ENCODE results near the gene SELP.
A peak's percentile ranks its signal among the peaks of the same experiment; 100 is the strongest.

Gene SELP

GRCh38 chr1:169595764-169596711 lies 33.9 kb downstream of the SELP start:
- CTCF ChIA-PET: interaction anchor here (0.6 to 1.9 kb wide), 5 partner anchors 10 to 213 kb away, joined by 3 to 10 read pairs (median 5); partner anchors contain the start of gene F5
- POLR2A ChIA-PET: no interaction called here
- Histone ChIP-seq H3K4me1 (ENCODE audit: control insufficient read depth, insufficient read depth, low read length) (no peaks in the 10 kb centered on the region), H3K4me3 (ENCODE audit: low read depth, low read length) (no peak overlapping the region), H3K36me3 (ENCODE audit: control insufficient read depth in 2 of 2, insufficient read depth in 1 of 2, low read length in 2 of 2) (no peaks in the 10 kb centered on the region), H3K9me3 (ENCODE audit: control insufficient read depth, insufficient read depth, low read depth, low read length) (no peaks in the 10 kb centered on the region), H3K27ac (ENCODE audit: extremely low read depth, low read depth, low read length) (no peak overlapping the region)
- TF ChIP-seq REST (tag by site-specific recombination; IDR thresholded peaks at IDR 0.05) (peak; percentile 97), ZEB2 (tag by site-specific recombination; IDR thresholded peaks at IDR 0.05) (no peak)

- no peak for TF ChIP-seq ZBTB8A (tag by site-specific recombination; IDR thresholded peaks at IDR 0.05)
- Histone ChIP-seq H3K36me3 (ENCODE audit: control insufficient read depth in 2 of 2, insufficient read depth in 1 of 2, low read length in 2 of 2) (no peaks in the 10 kb centered on the region), H3K9me3 (ENCODE audit: control insufficient read depth, insufficient read depth, low read depth, low read length) (no peaks in the 10 kb centered on the region), H3K4me3 (ENCODE audit: low read depth, low read length) (no peak overlapping the region), H3K27ac (ENCODE audit: extremely low read depth, low read depth, low read length) (no peak overlapping the region), H3K4me1 (ENCODE audit: control insufficient read depth, insufficient read depth, low read length) (no peaks in the 10 kb centered on the region)
- ChIA-PET POLR2A (no interaction called here), CTCF (interaction anchor here (1.9 kb wide), 1 partner anchor 215 kb away, joined by 5 read pairs; no protein-coding TSS in a partner anchor)
These were observed 35.5 kb downstream of the SELP start for GRCh38 chr1:169594391-169594790.

- H3K9me3 ChIP-seq (ENCODE audit: control insufficient read depth, insufficient read depth, low read depth, low read length): no peaks in the 10 kb centered on the region
- ChIA-PET CTCF (interaction anchor here (1.7 kb wide), 1 partner anchor 19 kb away, joined by 5 read pairs; no protein-coding TSS in a partner anchor), POLR2A (no interaction called here)
- no peak overlapping the region for H3K4me3 ChIP-seq (ENCODE audit: low read depth, low read length)
- H3K27ac ChIP-seq (ENCODE audit: extremely low read depth, low read depth, low read length): no peak overlapping the region
- no peaks in the 10 kb centered on the region for H3K36me3 ChIP-seq (ENCODE audit: control insufficient read depth in 2 of 2, insufficient read depth in 1 of 2, low read length in 2 of 2)
- no peaks in the 10 kb centered on the region for H3K4me1 ChIP-seq (ENCODE audit: control insufficient read depth, insufficient read depth, low read length)
- TF ChIP-seq YY1 (tag by site-specific recombination; IDR thresholded peaks at IDR 0.05) (no peak), ZBTB6 (tag by site-specific recombination; IDR thresholded peaks at IDR 0.05) (no peak), EGR2 (tag by site-specific recombination; IDR thresholded peaks at IDR 0.05; ENCODE audit: low read depth) (peak; percentile 34; the same call in 1 of the 2 replicates), ZNF239 (tag by site-specific recombination; IDR thresholded peaks at IDR 0.05) (no peak), ZNF629 (tag by site-specific recombination; IDR thresholded peaks at IDR 0.05) (peak; percentile 34; the same call in 1 of the 2 replicates), ZNF660 (tag by site-specific recombination; IDR thresholded peaks at IDR 0.05) (0 out of 2 replicates have a peak, but pooled peaks have one; percentile 13), ATF2 (tag by site-specific recombination; IDR thresholded peaks at IDR 0.05; ENCODE audit: low read depth) (peak; percentile 59), ZFHX2 (tag by site-specific recombination; conservative IDR thresholded peaks at IDR 0.05) (peak; percentile 65)
These were observed 39.0 kb downstream of the SELP start for GRCh38 chr1:169590932-169591331.

Data from HEK293 (cell line).